Endothelial cell of umbilical vein (primary cell): Measurements from ENCODE around the gene EMC7. TPM values are rescaled to one million over a fixed set of nuclear protein-coding genes. Genes with fewer than 3 reads are reported as not detected.

ENCODE experiments used
- BruUV-seq: library from RNA; stranded (reverse); fragments of 400-500 nt; replicated peaks from 2 replicates; lab custom pipeline; 2021; lab: Mats Ljungman, UMichigan
- CTCF ChIA-PET: fragments of 300-600, 350-600 bp; sonication (Branson Sonifier 250); formaldehyde crosslinking; loops from one replicate; lab custom pipeline; 2021; ENCODE audit warnings: antibody characterized with exemption, inconsistent platforms; lab: Charles Lee
- POLR2A ChIA-PET: fragments of 300-600, 350-600 bp; sonication (Branson Sonifier 250); formaldehyde crosslinking; loops from one replicate; lab custom pipeline; 2021; ENCODE audit warnings: antibody characterized with exemption, inconsistent platforms; lab: Charles Lee
- DNase-seq: peaks from one replicate; pipeline ENCODE4 v3.0.0-alpha.2; 2011; ENCODE audit warnings: low read depth, low spot score
- FAIRE-seq: peaks from 2 replicates; lab custom pipeline; 2011; peaks lifted over from hg19 to GRCh38; lab: Jason Lieb, UNC
- H2AFZ ChIP-seq: 2 replicates; pipeline ENCODE4 v1.6.0; 2012; ENCODE audit warnings: low read depth, low read length, control low read depth, inconsistent platforms
- H3K27ac ChIP-seq: 2 replicates; pipeline ENCODE4 v1.5.1; 2011; ENCODE audit warnings: low read depth, mild to moderate bottlenecking, control low read depth, low read length, moderate library complexity; ENCODE audit not compliant: insufficient read depth
- H3K27me3 ChIP-seq, 2 experiments: 2 replicates each; pipeline versions ENCODE4 v1.6.0 to v1.6.1; 2011; ENCODE audit warnings: low read length in 2 of 2, mixed read lengths in 1 of 2; ENCODE audit not compliant: control insufficient read depth in 2 of 2, insufficient read depth in 2 of 2
- H3K36me3 ChIP-seq, 2 experiments: 2 replicates in 1 of 2; 3 replicates in 1 of 2; pipeline ENCODE4 v1.5.1; 2011; ENCODE audit warnings: low read length in 2 of 2, mild to moderate bottlenecking in 1 of 2, moderate library complexity in 1 of 2; ENCODE audit not compliant: control insufficient read depth in 2 of 2, insufficient read depth in 2 of 2; ENCODE audit errors: extremely low read depth in 1 of 2
- H3K4me1 ChIP-seq: 3 replicates; pipeline ENCODE4 v1.5.1; 2011; ENCODE audit warnings: mild to moderate bottlenecking, low read length; ENCODE audit not compliant: control insufficient read depth, insufficient read depth; ENCODE audit errors: extremely low read depth
- H3K4me2 ChIP-seq: 2 replicates; pipeline ENCODE4 v1.6.1; 2011; ENCODE audit warnings: low read length, control low read depth, mixed read lengths; ENCODE audit not compliant: insufficient read depth
- H3K4me3 ChIP-seq, 3 experiments: fragments of 200-600 bp in 1 of 3; sonication (generic), shearing (Covaris generic) in 1 of 3; replicated peaks in 1 of 3; 2 replicates each; pipeline ENCODE4 v1.5.1; 2011 to 2016; ENCODE audit warnings: control low read depth in 3 of 3, low read length in 3 of 3, mild to moderate bottlenecking in 2 of 3, inconsistent platforms in 1 of 3, low read depth in 1 of 3, moderate library complexity in 1 of 3; ENCODE audit not compliant: insufficient read depth in 1 of 3
- H3K79me2 ChIP-seq: 2 replicates; pipeline ENCODE4 v1.6.0; 2012; ENCODE audit warnings: low read length, inconsistent platforms; ENCODE audit not compliant: control insufficient read depth, insufficient read depth
- H3K9ac ChIP-seq: replicated peaks from 2 replicates; pipeline ENCODE3; 2011; ENCODE audit warnings: low read length, control low read depth; ENCODE audit not compliant: insufficient read depth; ENCODE audit errors: extremely low read depth
- H3K9me1 ChIP-seq: replicated peaks from 3 replicates; pipeline ENCODE4 v1.6.0; 2011; ENCODE audit warnings: mild to moderate bottlenecking, low read length; ENCODE audit not compliant: control insufficient read depth, insufficient read depth; ENCODE audit errors: extremely low read depth
- H3K9me3 ChIP-seq: replicated peaks from 2 replicates; pipeline ENCODE4 v1.5.1; 2012; ENCODE audit warnings: low read length, inconsistent platforms; ENCODE audit not compliant: control insufficient read depth, insufficient read depth
- H4K20me1 ChIP-seq: replicated peaks from 2 replicates; pipeline ENCODE3; 2011; ENCODE audit warnings: mild to moderate bottlenecking, low read length; ENCODE audit not compliant: control insufficient read depth, insufficient read depth; ENCODE audit errors: extremely low read depth
- EZH2 ChIP-seq: IDR thresholded peaks from 2 replicates; pipeline ENCODE4 v1.6.1; 2012; ENCODE audit warnings: borderline replicate concordance, low read depth, mild to moderate bottlenecking, moderate library complexity, low read length, inconsistent platforms; ENCODE audit not compliant: severe bottlenecking
- FOS ChIP-seq: IDR thresholded peaks from 2 replicates; pipeline ENCODE4 v1.6.1; 2011; ENCODE audit warnings: mild to moderate bottlenecking, low read length, moderate library complexity, borderline replicate concordance; ENCODE audit not compliant: insufficient read depth
- GATA2 ChIP-seq: IDR thresholded peaks from 2 replicates; pipeline ENCODE4 v1.7.0; 2011; ENCODE audit warnings: low read depth, mild to moderate bottlenecking, moderate library complexity, mixed read lengths, low read length; ENCODE audit not compliant: insufficient read length, insufficient read depth
- JUN ChIP-seq: IDR thresholded peaks from 2 replicates; pipeline ENCODE4 v1.6.1; 2011; ENCODE audit warnings: borderline replicate concordance, low read depth; ENCODE audit not compliant: insufficient read length, insufficient read depth
- MYC ChIP-seq: IDR thresholded peaks from one replicate; pipeline ENCODE4 v1.6.1; 2011; ENCODE audit warnings: mild to moderate bottlenecking, low read depth, low read length
- POLR2A ChIP-seq: IDR thresholded peaks from 2 replicates; pipeline ENCODE4 v1.6.1; 2012; ENCODE audit warnings: low read depth, mild to moderate bottlenecking, control low read depth, low read length
- POLR2AphosphoS5 ChIP-seq: IDR thresholded peaks from 2 replicates; pipeline ENCODE4 v1.6.1; 2012; ENCODE audit warnings: low read depth, mild to moderate bottlenecking, control low read depth, low read length, moderate library complexity; ENCODE audit not compliant: insufficient read depth
- dilution Hi-C: fragments of 300-500 bp; cut with MboI; formaldehyde crosslinking; loops from one replicate; pipeline ENCODE4 v1.15.0; 2019; ENCODE audit warnings: low sequenced_read_pairs; ENCODE audit not compliant: extremely low pct_ligation_motif_present
- intact Hi-C: fragments of 100-400 bp; cut with micrococcal nuclease; formaldehyde crosslinking; loops from one replicate; pipeline ENCODE4 v1.10.0; 2022
- polyA plus RNA-seq, 4 experiments: library from polyadenylated mRNA; depleted of rRNA in 3 of 4; stranded (reverse) in 3 of 4; unstranded in 1 of 4; fragments of >200 nt; gene quantifications; 2 replicates each; pipeline versions ENCODE4 v1.2.1 to v1.2.3, GENCODE V29; 2011 to 2012; ENCODE audit warnings: missing spikeins in 1 of 4
- total RNA-seq: library from RNA; stranded (reverse); gene quantifications from 2 replicates; pipeline ENCODE4 v1.2.3, GENCODE V29; 2021
- TF ChIP-seq, protein P1 (sequence below), 2 donors: IDR thresholded peaks; 1 replicate in 1 of 2; 2 replicates in 1 of 2; pipeline ENCODE4 v1.5.1; 2011; ENCODE audit warnings: low read length in 2 of 2, mild to moderate bottlenecking in 2 of 2, moderate library complexity in 2 of 2, control low read depth in 1 of 2, inconsistent platforms in 1 of 2, low read depth in 1 of 2; ENCODE audit not compliant: insufficient read depth in 1 of 2; ENCODE audit errors: extremely low read depth in 1 of 2
- TF ChIP-seq, protein P2 (sequence below): IDR thresholded peaks from 2 replicates; pipeline ENCODE4 v1.6.1; 2011; ENCODE audit not compliant: insufficient read depth, insufficient read length

The EMC7 gene
- total and polyA plus RNA-seq, 2 donors (not counting 3 experiments of a cell fraction or from before 2014, with no cell fraction given), result 57.0 to 70.6 TPM

DNA sequence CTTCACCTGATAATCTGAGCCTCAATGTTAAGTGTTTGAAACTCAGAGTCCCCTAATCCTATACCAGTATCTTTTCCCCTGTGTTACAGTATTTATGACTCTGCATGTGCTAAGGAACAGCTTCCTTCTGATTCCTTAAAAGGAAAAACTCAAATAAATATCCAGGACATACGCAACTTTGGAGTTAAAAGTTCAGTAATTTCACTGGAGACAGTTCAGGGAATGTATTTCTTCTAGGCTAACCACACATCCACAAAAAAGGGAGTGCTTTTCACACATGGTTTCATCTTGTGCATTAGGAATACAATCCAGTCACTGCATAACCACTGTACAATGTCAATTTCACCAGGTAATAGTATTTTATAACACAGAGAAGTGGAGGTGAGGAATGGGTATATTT lies 31.2 kb upstream of the EMC7 start:
- H3K9ac ChIP-seq, result no peak overlapping the region
- H4K20me1 ChIP-seq, result no peaks in the 10 kb centered on the region
- no peak overlapping the region for H2AFZ ChIP-seq
- no peaks in the 10 kb centered on the region for H3K36me3 ChIP-seq
- H3K79me2 ChIP-seq, result no peaks in the 10 kb centered on the region
- ChIA-PET CTCF (interaction anchor here (1.0 to 2.6 kb wide), 5 partner anchors 9 to 324 kb away, joined by 3 to 11 read pairs (median 6); partner anchors contain the start of gene KATNBL1), POLR2A (no interaction called here)
- no peaks in the 10 kb centered on the region for H3K27me3 ChIP-seq
- TF ChIP-seq, protein P1, sequence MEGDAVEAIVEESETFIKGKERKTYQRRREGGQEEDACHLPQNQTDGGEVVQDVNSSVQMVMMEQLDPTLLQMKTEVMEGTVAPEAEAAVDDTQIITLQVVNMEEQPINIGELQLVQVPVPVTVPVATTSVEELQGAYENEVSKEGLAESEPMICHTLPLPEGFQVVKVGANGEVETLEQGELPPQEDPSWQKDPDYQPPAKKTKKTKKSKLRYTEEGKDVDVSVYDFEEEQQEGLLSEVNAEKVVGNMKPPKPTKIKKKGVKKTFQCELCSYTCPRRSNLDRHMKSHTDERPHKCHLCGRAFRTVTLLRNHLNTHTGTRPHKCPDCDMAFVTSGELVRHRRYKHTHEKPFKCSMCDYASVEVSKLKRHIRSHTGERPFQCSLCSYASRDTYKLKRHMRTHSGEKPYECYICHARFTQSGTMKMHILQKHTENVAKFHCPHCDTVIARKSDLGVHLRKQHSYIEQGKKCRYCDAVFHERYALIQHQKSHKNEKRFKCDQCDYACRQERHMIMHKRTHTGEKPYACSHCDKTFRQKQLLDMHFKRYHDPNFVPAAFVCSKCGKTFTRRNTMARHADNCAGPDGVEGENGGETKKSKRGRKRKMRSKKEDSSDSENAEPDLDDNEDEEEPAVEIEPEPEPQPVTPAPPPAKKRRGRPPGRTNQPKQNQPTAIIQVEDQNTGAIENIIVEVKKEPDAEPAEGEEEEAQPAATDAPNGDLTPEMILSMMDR (IDR thresholded peaks at IDR 0.05; ENCODE audit: extremely low read depth in 1 of 2, insufficient read depth in 1 of 2, low read depth in 1 of 2, low read length in 2 of 2), result no peak
- TF ChIP-seq POLR2A, result no peak
- TF ChIP-seq EZH2, result no peak
- no peak for TF ChIP-seq FOS
- TF ChIP-seq GATA2, result no peak
- no peak for TF ChIP-seq JUN
- TF ChIP-seq, protein P2, sequence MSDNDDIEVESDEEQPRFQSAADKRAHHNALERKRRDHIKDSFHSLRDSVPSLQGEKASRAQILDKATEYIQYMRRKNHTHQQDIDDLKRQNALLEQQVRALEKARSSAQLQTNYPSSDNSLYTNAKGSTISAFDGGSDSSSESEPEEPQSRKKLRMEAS, result no peak
- TF ChIP-seq MYC, result no peak
- no peak for TF ChIP-seq POLR2AphosphoS5
- dilution Hi-C loops (no loop called here), intact Hi-C loops (no loop called here)
- no peaks in the 10 kb centered on the region for H3K9me3 ChIP-seq
- no peak for DNase-seq
- no peak overlapping the region for H3K4me3 ChIP-seq
- FAIRE-seq, result no peak
- no peak overlapping the region for H3K4me2 ChIP-seq
- no peaks in the 10 kb centered on the region for H3K9me1 ChIP-seq
- no peak overlapping the region for H3K27ac ChIP-seq
- BruUV-seq, result no TSS peak
- H3K4me1 ChIP-seq, result no peaks in the 10 kb centered on the region
